ENCODE results near the gene YEATS4.

The YEATS4 gene

DNA sequence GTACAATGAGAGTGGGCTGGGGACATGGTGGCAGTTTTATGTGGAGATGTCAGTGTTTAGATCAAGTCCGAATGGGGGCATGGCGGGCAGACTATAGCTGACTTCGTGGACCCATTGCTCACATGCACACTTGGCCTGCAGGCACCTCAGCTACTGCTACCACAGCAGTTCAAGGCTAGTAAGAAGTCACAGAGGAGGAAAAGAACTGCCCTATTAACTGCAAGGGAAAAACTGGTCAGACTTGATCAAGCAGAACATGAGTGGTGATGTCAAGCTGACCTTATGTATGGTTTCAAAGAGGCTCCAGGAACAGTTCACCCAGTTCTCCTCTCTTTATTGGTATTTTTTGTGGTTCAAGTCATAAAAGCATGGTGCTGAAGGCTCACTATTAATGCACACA, 80.5 kb downstream of the YEATS4 start:
- DNase-seq: no peak
